ENCODE results near the gene COL27A1.

- no peak for TF ChIP-seq CTCF (conservative IDR thresholded peaks at IDR 0.05; ENCODE audit: low read depth in 2 of 2)
- no peak for TF ChIP-seq ETS1 (IDR thresholded peaks at IDR 0.05)
- no peak for TF ChIP-seq EZH2phosphoT487 (IDR thresholded peaks at IDR 0.05; ENCODE audit: unreplicated experiment)
- TF ChIP-seq REST (IDR thresholded peaks at IDR 0.05; ENCODE audit: unreplicated experiment) = no peak
- no peak for TF ChIP-seq EZH2 (IDR thresholded peaks at IDR 0.05; ENCODE audit: low read depth, unreplicated experiment)
- no peak for TF ChIP-seq POLR2AphosphoS5 (IDR thresholded peaks at IDR 0.05; ENCODE audit: low read depth)
- no peak for TF ChIP-seq STAT1 (IDR thresholded peaks at IDR 0.05; ENCODE audit: unreplicated experiment)
Observed at GRCh38 chr9:114313186-114313585, 157.8 kb downstream of the COL27A1 start.

Data from GM23338 (cell line).